HG02678 (cell line): ENCODE data around the gene AKAP6.

Experiments used
- ATAC-seq: cut with Tn5 transposase; IDR thresholded peaks from one replicate; pipeline ENCODE4 v1.9.1; 2021; ENCODE audit warnings: mild to moderate bottlenecking, moderate library complexity; ENCODE audit not compliant: unreplicated experiment

AKAP6 gene

DNA sequence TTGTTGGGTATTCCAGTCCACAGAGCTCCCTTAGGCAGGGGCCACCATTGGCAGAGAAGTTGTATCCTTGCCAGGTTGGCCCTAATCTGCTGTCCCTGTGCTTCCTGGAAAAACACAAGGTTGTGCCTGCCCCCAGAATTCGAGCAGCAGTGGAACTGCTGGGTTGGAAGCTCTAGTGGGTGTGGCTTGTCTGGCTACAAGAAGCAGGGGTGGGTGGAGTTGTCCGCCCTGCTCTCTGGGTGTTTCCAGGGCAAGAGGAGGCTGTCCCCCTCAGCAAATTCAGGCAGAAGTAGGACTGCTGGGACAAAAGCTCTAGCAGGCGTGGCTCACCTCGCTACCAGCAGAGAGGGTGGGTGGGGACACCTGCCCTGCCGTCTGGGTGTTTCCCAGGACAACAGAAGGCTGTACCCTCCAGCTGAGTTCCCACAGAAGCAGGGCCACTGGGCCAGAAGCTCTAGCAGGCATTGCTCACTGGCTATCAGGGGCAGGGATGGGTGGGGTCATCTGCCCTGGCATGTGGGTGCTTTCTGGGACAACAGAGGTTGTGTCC lies 536.8 kb downstream of the AKAP6 start:
- no peak for ATAC-seq

DNA sequence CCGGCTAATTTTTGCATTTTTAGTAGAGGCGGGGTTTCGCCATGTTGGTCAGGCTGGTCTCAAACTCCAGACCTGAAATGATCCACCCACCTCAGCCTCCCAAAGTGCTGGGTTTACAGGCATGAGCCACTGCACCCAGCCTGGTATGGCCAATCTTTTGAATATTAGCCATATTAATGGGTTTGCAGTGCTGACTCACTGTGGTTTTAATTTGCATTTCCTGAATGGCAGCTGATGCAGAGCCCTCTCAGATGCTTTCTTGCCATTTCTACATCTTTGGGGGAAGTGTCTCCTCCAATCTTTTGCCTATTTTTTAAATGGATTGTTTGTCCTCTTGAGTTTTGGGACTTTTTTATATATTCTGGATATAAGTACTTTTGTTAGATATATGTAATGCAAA lies 554.1 kb downstream of the AKAP6 start:
- no peak for ATAC-seq
